ENCODE measurements around the gene CIROP. TPM values are rescaled to one million over a fixed set of nuclear protein-coding genes. Genes with fewer than 3 reads are reported as not detected.

The CIROP gene
- total RNA-seq, 1 experiment from 2014 or later, result not detected

DNA sequence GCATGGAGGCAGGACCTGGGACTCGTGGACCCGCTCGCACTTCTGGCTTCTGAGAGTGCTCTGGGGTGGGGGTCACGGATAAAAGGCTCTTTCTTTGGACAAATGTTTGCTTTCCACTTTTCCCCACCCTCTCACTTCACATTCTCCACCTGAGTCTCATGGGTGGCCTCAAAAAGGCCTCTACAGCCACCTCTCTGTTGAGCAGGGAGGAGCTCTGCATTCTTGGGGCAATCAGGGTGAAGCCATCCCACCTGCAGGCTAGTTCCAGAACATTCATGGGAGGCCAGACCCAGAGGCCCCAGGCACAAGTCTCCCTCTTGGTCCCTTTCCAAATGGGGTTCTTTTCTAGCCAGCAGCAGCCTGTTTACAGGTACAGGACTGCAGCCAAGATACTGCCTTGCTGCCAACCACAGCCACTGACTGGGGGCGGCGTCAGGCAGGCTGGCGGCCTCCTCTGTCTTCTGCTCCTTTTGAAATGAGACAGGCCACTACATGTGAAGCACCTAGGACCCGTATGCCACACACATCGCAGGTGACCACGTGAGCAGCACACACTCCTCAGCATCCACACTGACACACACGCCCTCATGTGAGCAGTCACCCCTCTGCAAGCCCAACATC is 32.5 kb upstream of the CIROP start:
- peaks cover 31 to 56% (median 51%) of the 10 kb centered on the region in 3 experiments; a peak in 6 of 7 replicates for H3K36me3 Mint-ChIP-seq (ENCODE audit: insufficient read depth in 1 of 3, low read depth in 3 of 3)
- Histone ChIP-seq H3T11ph (ENCODE audit: low read length) (no peak overlapping the region), H3K9me3 (ENCODE audit: control insufficient read depth, low read depth, low read length) (no peaks in the 10 kb centered on the region), H2BK20ac (ENCODE audit: low read depth, low read length, poor library complexity, severe bottlenecking) (no peak overlapping the region), H3K4me2 (ENCODE audit: insufficient read depth, insufficient read length, low read length) (no peak overlapping the region), H3K27me3 (ENCODE audit: insufficient read depth, low read length) (no peaks in the 10 kb centered on the region), H2BK120ac (ENCODE audit: low read depth, low read length, poor library complexity, severe bottlenecking) (no peak overlapping the region), H2BK5ac (ENCODE audit: insufficient read length, low read length) (no peak overlapping the region), H2BK15ac (ENCODE audit: low read depth, low read length) (no peak overlapping the region), H3K9ac (ENCODE audit: extremely low read depth, insufficient read length, low read length) (no peak overlapping the region), H4K8ac (replicated peaks; ENCODE audit: insufficient read length, low read depth, low read length) (no peak overlapping the region), H3K18ac (ENCODE audit: insufficient read length, low read depth, low read length) (no peak overlapping the region), H3K27ac (ENCODE audit: insufficient read length, low read depth, low read length) (no peak overlapping the region), H4K20me1 (ENCODE audit: control insufficient read depth, insufficient read depth, insufficient read length) (no peaks in the 10 kb centered on the region), H3K79me1 (ENCODE audit: insufficient read depth, low read depth, low read length, poor library complexity, severe bottlenecking) (no peaks in the 10 kb centered on the region), H3K23me2 (ENCODE audit: insufficient read length, low read depth, low read length, poor library complexity, severe bottlenecking) (no peaks in the 10 kb centered on the region), H3K14ac (ENCODE audit: insufficient read depth, low read length) (no peak overlapping the region), H3K4me1 (ENCODE audit: insufficient read depth, low read length) (no peaks in the 10 kb centered on the region), H3K56ac (ENCODE audit: insufficient read length, low read depth, low read length) (no peak overlapping the region), H3K23ac (ENCODE audit: insufficient read length, low read depth, low read length) (no peak overlapping the region), H2BK12ac (ENCODE audit: insufficient read length, low read depth, low read length) (no peak overlapping the region), H2AK5ac (ENCODE audit: insufficient read length, low read length) (no peak overlapping the region), H4K5ac (ENCODE audit: insufficient read length, low read depth, low read length) (no peak overlapping the region), H2AFZ (ENCODE audit: low read length) (no peak overlapping the region), H4K91ac (ENCODE audit: insufficient read length, low read depth, low read length) (no peak overlapping the region), H3K79me2 (ENCODE audit: insufficient read depth, low read length) (no peaks in the 10 kb centered on the region), H3K4ac (ENCODE audit: low read depth, low read length) (no peak overlapping the region)
- TF ChIP-seq, protein P1, sequence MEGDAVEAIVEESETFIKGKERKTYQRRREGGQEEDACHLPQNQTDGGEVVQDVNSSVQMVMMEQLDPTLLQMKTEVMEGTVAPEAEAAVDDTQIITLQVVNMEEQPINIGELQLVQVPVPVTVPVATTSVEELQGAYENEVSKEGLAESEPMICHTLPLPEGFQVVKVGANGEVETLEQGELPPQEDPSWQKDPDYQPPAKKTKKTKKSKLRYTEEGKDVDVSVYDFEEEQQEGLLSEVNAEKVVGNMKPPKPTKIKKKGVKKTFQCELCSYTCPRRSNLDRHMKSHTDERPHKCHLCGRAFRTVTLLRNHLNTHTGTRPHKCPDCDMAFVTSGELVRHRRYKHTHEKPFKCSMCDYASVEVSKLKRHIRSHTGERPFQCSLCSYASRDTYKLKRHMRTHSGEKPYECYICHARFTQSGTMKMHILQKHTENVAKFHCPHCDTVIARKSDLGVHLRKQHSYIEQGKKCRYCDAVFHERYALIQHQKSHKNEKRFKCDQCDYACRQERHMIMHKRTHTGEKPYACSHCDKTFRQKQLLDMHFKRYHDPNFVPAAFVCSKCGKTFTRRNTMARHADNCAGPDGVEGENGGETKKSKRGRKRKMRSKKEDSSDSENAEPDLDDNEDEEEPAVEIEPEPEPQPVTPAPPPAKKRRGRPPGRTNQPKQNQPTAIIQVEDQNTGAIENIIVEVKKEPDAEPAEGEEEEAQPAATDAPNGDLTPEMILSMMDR (conservative IDR thresholded peaks at IDR 0.05), result no peak
- H3K4me1 Mint-ChIP-seq, result no peaks in the 10 kb centered on the region
- H3K4me3 Mint-ChIP-seq, result no peak overlapping the region
- DNase-seq, result no peak
- no peaks in the 10 kb centered on the region for H3K27me3 Mint-ChIP-seq (ENCODE audit: low read depth)
- WGBS (ENCODE audit: extremely low coverage, insufficient read length, low lambda C conversion rate), result no CpG with 5 or more reads among the region's 11 CpGs
- H3K27ac Mint-ChIP-seq, result peak overlapping the region in 1 of 3 experiments; percentile 57; a peak in 2 of 7 replicates
- H3K9me3 Mint-ChIP-seq, result no peaks in the 10 kb centered on the region

Data from H9 (cell line).